NCI-H460 (cell line): ENCODE results near the gene OSCP1. TPM values are rescaled to one million over a fixed set of nuclear protein-coding genes. Genes with fewer than 3 reads are reported as not detected.
"Not testable (repeated sequence)": the region's sequence is repeated elsewhere in the genome, so short reads cannot be mapped to it uniquely, and the experiment has no call there.

Experiments
- DNase-seq: peaks from one replicate; pipeline ENCODE4 v3.0.0-alpha.2; 2016; ENCODE audit warnings: low read depth; ENCODE audit errors: extremely low read depth
- polyA plus RNA-seq: library from polyadenylated mRNA; depleted of rRNA; stranded (reverse); fragments of >200 nt; gene quantifications from 2 replicates; pipeline ENCODE4 v1.2.3, GENCODE V29; 2014; cell fraction: nucleus; rRNA removed
- total RNA-seq: library from RNA; depleted of rRNA; stranded (reverse); fragments of >200 nt; shearing (Covaris generic); gene quantifications from 2 replicates; pipeline ENCODE4 v1.2.3, GENCODE V29; 2014; rRNA removed

OSCP1 gene
- total RNA-seq, result 6.0 and 6.8 TPM in 2 replicates
- 0.47 and 2.5 TPM in 2 replicates for polyA plus RNA-seq

GRCh38 chr1:36450270-36450918 is at the start of gene OSCP1:
TSS of gene OSCP1 (minus strand) at chr1:36450451. CDS start at chr1:36450369, 82 bp downstream.
- peak; percentile 90 for DNase-seq

- no peak for DNase-seq
Measured at GRCh38 chr1:36497207-36497606, 47.0 kb upstream of the OSCP1 start.

GRCh38 chr1:36494971-36495370 is 44.7 kb upstream of the OSCP1 start:
- DNase-seq, result no peak

- no peak for DNase-seq
Measured at GRCh38 chr1:36493524-36493923, 43.3 kb upstream of the OSCP1 start.

GRCh38 chr1:36492491-36492890 is 42.2 kb upstream of the OSCP1 start:
- DNase-seq, result no peak

GRCh38 chr1:36489258-36490051 is 39.2 kb upstream of the OSCP1 start:
- DNase-seq, result not testable (repeated sequence)

- no peak for DNase-seq
Measured at GRCh38 chr1:36487906-36488305, 37.7 kb upstream of the OSCP1 start.

GRCh38 chr1:36487336-36487725 is 37.1 kb upstream of the OSCP1 start:
- not testable (repeated sequence) for DNase-seq

- DNase-seq, result peak; percentile 22
Measured at GRCh38 chr1:36486439-36487335, 36.4 kb upstream of the OSCP1 start.

- DNase-seq, result no peak
Measured at GRCh38 chr1:36486093-36486438, 35.8 kb upstream of the OSCP1 start.

GRCh38 chr1:36484099-36484498 is 33.8 kb upstream of the OSCP1 start:
- no peak for DNase-seq

GRCh38 chr1:36482724-36483388 is 32.6 kb upstream of the OSCP1 start, which contains the start of gene CSF3R:
TSS of gene CSF3R (minus strand) at chr1:36482913. CDS start at chr1:36479496, 3,417 bp downstream.
- no peak for DNase-seq

- no peak for DNase-seq
Measured at GRCh38 chr1:36481771-36482723, 31.8 kb upstream of the OSCP1 start.

GRCh38 chr1:36481091-36481490 is 30.8 kb upstream of the OSCP1 start:
- no peak for DNase-seq

- no peak for DNase-seq
Measured at GRCh38 chr1:36480161-36480560, 29.9 kb upstream of the OSCP1 start.

GRCh38 chr1:36479505-36480051 is 29.3 kb upstream of the OSCP1 start:
- no peak for DNase-seq

- DNase-seq, result not testable (repeated sequence)
Measured at GRCh38 chr1:36477615-36478014, 27.4 kb upstream of the OSCP1 start.

GRCh38 chr1:36476945-36477344 is 26.7 kb upstream of the OSCP1 start:
- no peak for DNase-seq
